ENCODE measurements around the gene SWT1. TPM values are rescaled to one million over a fixed set of nuclear protein-coding genes. Genes with fewer than 3 reads are reported as not detected.

Gene SWT1
- 5.6 and 7.2 TPM in 2 replicates for total RNA-seq

GRCh38 chr1:185156854-185157598, at the start of gene SWT1, which contains the start of gene TRMT1L:
Gene SWT1 (plus strand): TSS chr1:185157167. CDS start chr1:185160842, 3,675 bp downstream.
Gene TRMT1L (minus strand): TSS chr1:185156953. CDS start chr1:185156712, 241 bp downstream.

GRCh38 chr1:185317034-185317885, 160.3 kb downstream of the SWT1 start, which contains the start of gene IVNS1ABP:
Gene IVNS1ABP (minus strand): TSS chr1:185317243. CDS start chr1:185309493, 7,750 bp downstream.

Small RNA genes lying within 50 kb of the gene (small RNA-seq; reads per million reads assigned to genes)
- gene RF00019: not detected

Other genes starting within 250 kb of the SWT1 start
- 12.2 and 14.9 TPM in 2 replicates for gene NIBAN1, start 182.7 kb upstream of the SWT1 start, total RNA-seq
- 31.4 and 34.3 TPM in 2 replicates for gene RNF2, start 111.6 kb upstream of the SWT1 start, total RNA-seq
- 19.9 and 29.6 TPM in 2 replicates for gene TRMT1L, start 214 bp upstream of the SWT1 start, total RNA-seq
- gene IVNS1ABP, start 160.1 kb downstream of the SWT1 start, total RNA-seq: 120 and 125 TPM in 2 replicates

Measured in thoracic aorta endothelial cell (primary cell).